Ishikawa (cell line): ENCODE measurements around the gene EHD1.

Experiments
- CEBPB ChIP-seq: IDR thresholded peaks from 2 replicates; pipeline ENCODE4 v1.6.1; 2012
- CREB1 ChIP-seq: IDR thresholded peaks from 2 replicates; pipeline ENCODE4 v1.6.1; 2012; ENCODE audit warnings: low read depth
- EGR1 ChIP-seq: IDR thresholded peaks from 2 replicates; pipeline ENCODE4 v1.6.1; 2012
- EP300 ChIP-seq: IDR thresholded peaks from 2 replicates; pipeline ENCODE4 v1.6.1; 2012; ENCODE audit warnings: borderline replicate concordance
- FOXM1 ChIP-seq: IDR thresholded peaks from 2 replicates; pipeline ENCODE4 v1.6.1; 2012; ENCODE audit warnings: low read depth, borderline replicate concordance
- MAX ChIP-seq: IDR thresholded peaks from 2 replicates; pipeline ENCODE4 v1.6.1; 2012
- NFIC ChIP-seq: IDR thresholded peaks from 2 replicates; pipeline ENCODE4 v1.6.1; 2012
- RAD21 ChIP-seq: IDR thresholded peaks from 2 replicates; pipeline ENCODE4 v1.6.1; 2012; ENCODE audit warnings: low read depth
- REST ChIP-seq: IDR thresholded peaks from 2 replicates; pipeline ENCODE4 v1.6.1; 2012; ENCODE audit warnings: low read depth, mild to moderate bottlenecking
- TAF1 ChIP-seq: IDR thresholded peaks from 2 replicates; pipeline ENCODE4 v1.6.1; 2012; ENCODE audit warnings: low read depth, mild to moderate bottlenecking
- TCF12 ChIP-seq: IDR thresholded peaks from 2 replicates; pipeline ENCODE4 v1.6.1; 2012; ENCODE audit warnings: low read depth
- TEAD4 ChIP-seq: IDR thresholded peaks from 2 replicates; pipeline ENCODE4 v1.6.1; 2012
- USF1 ChIP-seq: IDR thresholded peaks from 2 replicates; pipeline ENCODE4 v1.6.1; 2012
- YY1 ChIP-seq: IDR thresholded peaks from 2 replicates; pipeline ENCODE4 v1.6.1; 2012; ENCODE audit warnings: low read depth
- ZBTB7A ChIP-seq: IDR thresholded peaks from 2 replicates; pipeline ENCODE4 v1.6.1; 2012; ENCODE audit warnings: low read depth

EHD1 gene

GRCh38 chr11:64888729-64889511 is 10.5 kb upstream of the EHD1 start:
- TF ChIP-seq CEBPB = no peak
- TF ChIP-seq CREB1 = no peak
- TF ChIP-seq RAD21 = no peak
- TF ChIP-seq NFIC = no peak
- no peak for TF ChIP-seq FOXM1
- TF ChIP-seq YY1 = no peak
- no peak for TF ChIP-seq ZBTB7A
- no peak for TF ChIP-seq TCF12
- no peak for TF ChIP-seq USF1
- TF ChIP-seq TAF1 = no peak
- no peak for TF ChIP-seq EGR1
- TF ChIP-seq TEAD4 = no peak
- TF ChIP-seq EP300 = no peak
- no peak for TF ChIP-seq MAX
- TF ChIP-seq REST = no peak

- no peak for TF ChIP-seq TCF12
Measured at GRCh38 chr11:64888406-64888728, 9.9 kb upstream of the EHD1 start.

- TF ChIP-seq EP300 (no peak), RAD21 (peak; percentile 49; the same call in 1 of the 2 replicates)
Measured at GRCh38 chr11:64887757-64888405, 9.5 kb upstream of the EHD1 start.

- TF ChIP-seq USF1 (no peak), YY1 (no peak), FOXM1 (no peak), ZBTB7A (no peak), EP300 (no peak), TAF1 (no peak), TCF12 (no peak), TEAD4 (no peak), MAX (no peak), EGR1 (no peak), RAD21 (no peak), CREB1 (no peak), CEBPB (no peak), NFIC (no peak), REST (no peak)
Measured at GRCh38 chr11:64887234-64887756, 8.9 kb upstream of the EHD1 start.

- TF ChIP-seq USF1 (no peak), NFIC (no peak), TEAD4 (no peak), MAX (no peak), CREB1 (no peak)
Measured at GRCh38 chr11:64885367-64886286, 7.2 kb upstream of the EHD1 start.
